Fibroblast of skin of left biceps (primary cell): Measurements from ENCODE around the gene ATRN.
A peak's percentile ranks its signal among the peaks of the same experiment; 100 is the strongest.

Source experiments
- DNase-seq, 2 experiments: peaks; one replicate each; pipeline ENCODE4 v3.0.0-alpha.2; 2013; ENCODE audit warnings: low read depth in 2 of 2

The ATRN gene

DNA sequence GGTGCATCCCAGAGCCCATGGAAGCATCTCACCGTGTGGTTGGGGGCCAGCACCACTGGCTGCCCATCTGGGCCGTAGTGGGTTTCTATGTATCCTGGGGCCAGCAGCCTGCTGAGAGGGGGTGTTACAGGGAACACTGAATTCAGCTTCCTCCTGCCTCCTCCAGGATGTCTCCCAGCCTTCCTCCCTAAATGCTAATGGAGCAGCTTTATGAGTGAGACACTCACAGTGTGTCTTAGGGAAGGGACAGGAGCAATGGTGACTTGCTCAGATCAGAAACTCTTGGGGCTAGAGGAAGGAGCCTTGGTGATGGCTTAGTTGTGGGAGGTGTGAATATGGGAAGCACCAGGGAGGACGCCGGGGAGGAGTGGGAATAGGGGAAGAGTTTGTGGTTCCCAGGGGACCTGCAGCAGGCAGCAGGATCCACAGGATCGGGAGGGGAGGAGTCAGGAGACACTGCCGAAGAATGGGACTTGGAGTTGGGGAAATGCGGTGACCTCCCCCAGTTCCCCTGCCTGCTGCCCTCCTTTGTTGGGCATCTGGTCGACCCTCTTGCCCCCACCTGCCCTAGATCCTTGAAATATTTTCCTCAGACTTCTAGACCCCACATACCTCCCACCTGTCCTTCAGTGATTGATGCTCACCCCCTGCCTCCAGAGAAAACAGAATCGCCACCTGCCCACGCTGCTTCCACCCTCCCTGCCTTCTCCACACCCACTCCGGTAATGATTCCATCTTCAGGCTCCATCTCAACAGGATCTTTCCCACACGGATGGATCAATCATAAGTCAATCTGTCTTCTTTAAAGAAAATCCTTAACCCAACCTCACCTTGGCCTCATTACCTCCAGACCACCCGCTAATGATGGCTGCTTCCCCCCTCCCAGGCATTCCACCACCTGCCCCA is 204.4 kb downstream of the ATRN start:
- DNase-seq, result no peak

DNA sequence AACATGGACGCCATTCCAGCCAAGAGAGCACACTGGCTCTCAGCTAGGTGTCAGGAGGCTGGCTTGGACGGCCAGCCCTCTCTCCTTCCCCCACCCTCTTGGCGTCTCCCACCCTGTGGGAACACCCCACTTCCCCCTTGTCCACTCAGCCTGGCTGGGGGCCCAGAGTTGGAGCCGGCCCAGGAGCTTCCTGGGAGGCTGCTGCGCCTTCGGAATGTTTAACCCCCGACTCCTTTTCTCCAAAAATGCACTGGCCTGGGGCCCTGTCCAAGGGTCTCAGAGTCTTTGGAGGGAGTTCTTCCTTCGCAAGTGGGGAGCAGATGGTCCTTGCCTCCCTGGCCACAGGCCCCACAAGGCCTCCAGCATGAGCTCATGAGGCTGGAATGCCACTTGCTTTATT is 206.9 kb downstream of the ATRN start:
- DNase-seq, result peak in 1 of 2 experiments; percentile 19

DNA sequence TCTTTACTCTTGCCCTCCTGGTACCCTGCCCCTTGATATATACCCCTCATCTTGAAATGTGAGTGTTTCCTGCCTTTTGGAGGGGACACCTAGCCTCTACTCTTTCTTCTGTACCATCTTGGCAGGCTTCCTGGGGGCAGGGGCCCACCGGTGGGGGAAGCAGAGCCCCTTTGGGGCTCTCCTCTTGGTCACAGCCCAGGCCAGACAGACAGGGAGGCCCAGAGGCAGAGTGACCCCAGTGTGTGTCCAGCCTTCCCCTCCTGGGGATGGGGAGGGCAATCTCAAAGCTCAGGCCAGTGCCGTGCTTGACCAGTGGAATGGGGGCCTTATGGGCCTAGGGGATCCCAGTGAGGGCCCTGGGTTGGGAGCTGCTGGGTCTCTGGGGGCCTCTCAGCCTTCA is 207.4 kb downstream of the ATRN start:
- no peak for DNase-seq

DNA sequence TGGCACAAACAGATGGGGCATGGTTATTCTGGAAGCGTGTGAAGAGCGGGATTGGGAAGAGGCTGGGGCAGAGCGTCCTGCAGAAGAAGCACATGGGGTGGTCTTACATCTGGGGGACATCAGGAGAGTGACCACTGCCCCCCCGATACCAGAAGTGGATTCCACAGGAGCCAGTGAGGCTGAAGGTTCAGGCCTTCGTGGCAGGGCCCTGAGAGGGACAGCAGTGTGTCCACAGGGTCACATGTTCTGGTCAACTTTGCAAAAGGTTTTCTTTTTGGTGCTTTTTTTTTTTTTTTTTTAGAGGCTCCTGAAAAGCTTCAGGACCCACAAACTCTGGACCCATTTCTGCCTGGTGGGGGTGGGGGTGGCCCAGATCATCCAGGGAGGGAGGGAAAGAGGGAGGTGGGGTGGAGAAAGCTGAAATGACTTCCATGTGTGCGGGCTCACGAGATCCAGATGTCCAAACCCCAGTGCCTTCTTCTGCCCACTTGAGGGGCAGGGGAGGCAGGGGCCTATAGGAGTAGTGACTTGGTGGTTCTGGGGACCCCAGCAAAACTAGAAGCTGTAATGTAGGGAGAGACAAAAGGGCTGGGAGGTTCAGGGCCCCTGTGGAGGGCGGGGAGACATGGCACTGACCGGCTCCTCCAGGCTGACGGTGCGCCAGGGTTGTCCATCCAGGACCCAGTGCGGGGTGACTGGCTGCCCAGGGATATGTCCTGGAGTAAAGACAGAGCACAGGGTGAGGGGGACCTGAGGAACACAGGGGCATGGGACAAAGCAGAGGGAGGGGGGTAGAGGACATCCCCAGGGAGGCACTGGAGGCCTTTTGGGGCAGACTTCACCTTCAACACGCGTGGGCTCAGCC is 208.3 kb downstream of the ATRN start:
- DNase-seq, result peak in 1 of 2 experiments; percentile 19

DNA sequence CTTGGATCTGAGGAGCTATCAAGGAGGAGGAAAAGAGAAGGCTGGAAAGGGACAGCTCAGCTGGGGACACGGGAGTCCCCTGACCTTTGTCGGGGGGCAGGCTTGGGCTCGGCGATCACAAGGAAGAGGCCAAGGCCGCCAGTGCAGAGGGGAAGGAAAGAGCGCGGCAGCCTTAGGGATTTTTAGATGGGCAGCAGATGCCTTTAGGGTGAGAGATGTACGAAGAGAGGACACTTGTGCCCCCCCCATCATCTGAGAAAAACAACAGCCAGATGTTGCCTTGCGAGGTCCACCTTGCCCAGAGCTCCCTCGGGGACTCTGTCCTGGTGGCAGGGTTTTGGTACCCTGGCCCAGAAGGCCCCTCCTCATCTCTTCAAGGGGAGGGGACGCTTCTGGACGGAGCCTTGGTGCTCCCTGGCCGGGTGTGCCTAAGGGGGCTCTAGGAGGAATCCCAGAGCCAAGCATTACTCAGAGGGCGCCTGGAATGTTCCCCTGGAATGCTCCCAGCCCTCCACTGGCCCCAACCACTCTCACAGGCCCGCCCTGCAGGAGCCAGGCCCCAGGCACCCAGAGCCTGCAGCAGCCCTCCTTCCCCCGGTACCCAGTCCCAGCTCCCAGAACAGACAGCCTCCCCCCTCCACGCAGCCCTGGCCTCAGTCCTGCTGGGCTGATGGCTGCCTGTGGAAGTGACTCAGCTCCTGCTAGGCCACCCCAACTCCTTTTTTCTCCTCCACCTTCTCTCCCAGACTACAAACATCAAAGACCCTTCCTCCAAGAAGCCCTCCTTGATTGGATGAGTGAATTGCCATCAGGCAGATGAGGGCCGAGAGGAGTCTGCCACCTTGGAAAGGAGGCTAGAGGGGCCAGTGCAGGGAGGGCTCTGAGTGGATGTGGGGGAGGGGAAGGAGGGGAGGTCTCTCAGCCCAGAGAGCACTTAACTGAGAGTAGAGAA is 209.2 kb downstream of the ATRN start:
- peak in 1 of 2 experiments; percentile 55 for DNase-seq

DNA sequence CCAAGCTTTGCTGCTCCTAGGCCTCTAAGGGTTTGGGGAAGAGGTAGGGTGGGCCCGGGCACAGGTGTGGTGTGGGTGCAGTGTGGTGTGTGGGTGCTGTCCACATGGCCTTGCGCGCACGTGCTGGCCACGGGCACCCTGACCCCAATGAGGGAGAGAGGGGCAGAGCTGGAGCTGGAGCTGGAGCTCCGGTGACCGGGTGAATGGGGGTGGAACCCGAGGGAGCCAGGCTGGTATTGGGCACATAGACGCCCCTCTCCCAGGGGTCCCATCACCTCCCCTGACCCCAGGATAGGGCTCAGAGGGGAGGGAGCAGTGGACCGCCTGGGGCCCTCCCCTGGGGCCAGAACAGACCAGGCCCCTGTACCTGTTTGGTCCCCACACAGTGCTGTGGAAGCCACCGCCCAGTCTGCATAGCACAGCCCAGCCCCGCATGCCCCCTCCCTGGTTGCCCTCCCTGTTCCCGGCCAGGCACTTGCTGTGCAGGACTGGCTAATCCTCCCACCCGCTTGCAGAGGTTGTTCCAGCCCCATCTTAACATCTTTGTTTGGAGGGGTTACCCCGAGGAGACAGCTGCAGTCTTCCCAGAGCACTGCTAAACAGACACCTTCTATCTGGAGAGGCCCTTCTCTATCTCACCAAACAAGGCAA is 210.0 kb downstream of the ATRN start:
- no peak for DNase-seq

DNA sequence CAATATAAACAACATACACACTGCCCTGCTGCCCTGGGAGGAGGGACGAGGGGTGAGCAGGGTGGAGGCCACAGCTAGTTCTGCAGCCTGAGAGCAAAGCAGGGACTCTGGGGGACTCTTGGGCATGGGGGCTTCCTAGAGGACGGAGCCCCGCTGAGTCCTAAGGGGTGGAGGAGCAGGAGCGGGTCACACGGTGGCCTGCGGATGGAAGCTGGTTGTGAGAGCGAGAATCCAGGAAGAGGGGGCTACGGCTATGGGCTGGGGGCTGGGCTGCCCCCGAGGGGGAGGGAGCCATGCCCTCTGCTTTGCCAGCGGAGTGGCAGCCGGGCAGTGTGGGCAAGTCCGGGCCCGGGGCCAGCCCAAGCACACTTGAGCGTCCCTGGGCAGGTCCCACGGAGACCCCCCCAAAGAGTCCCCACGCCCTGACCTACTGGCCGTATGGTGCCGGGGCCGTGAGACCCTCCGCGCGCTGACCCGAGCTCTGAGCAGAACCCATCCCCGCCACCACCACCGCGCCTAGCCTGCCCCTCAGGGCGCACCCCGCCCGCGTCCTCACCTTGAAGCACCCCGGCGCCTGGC is 210.6 kb downstream of the ATRN start:
- DNase-seq, result no peak

DNA sequence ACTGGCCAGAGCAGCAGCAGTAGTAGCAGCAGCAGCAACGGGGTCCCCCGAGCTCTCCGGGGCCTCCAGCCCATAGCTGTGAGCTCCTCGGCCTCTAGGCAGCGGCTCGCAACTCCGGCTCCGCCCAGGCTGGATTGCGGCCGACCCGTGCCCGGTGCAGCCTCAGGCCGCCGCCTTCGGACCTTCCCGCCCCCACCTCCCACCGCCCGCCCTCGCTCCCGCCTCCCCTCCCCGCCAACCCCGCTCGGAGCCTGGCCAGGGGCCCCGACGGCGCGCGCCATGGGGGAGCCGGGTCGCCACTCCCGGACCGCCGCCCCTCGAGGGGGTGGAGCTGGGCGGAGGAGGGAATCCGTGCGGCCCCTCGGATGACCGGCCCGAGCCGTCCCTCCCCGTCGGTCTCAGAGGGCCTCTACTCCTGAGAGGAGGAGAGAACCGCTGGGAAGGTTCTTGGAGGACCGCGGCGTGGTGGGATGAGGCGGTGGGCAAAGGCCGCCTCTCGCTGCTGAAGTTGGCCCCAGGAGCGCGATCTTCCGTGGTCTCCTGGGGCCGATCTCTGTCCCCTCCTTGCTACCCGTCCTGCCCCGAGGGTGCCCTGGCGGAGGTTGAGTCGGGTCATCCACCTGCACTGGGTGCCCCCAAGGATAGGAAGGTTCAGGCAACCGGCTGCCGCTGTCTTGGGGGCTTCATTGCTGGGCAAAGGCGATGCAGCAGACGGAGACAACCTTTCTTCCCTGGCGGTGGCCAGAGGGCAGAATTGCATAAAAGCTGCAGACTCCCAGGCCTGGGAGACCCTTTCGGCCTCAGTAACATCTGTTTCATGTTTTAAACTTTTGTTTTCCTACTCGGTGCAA is 211.3 kb downstream of the ATRN start, which contains the start of gene ADAM33:
Gene ADAM33, minus strand, starts transcription at position 80 of the 851 bp plus-strand sequence. Its CDS starts 6 bp downstream, at position 74.
- DNase-seq, result no peak

DNA sequence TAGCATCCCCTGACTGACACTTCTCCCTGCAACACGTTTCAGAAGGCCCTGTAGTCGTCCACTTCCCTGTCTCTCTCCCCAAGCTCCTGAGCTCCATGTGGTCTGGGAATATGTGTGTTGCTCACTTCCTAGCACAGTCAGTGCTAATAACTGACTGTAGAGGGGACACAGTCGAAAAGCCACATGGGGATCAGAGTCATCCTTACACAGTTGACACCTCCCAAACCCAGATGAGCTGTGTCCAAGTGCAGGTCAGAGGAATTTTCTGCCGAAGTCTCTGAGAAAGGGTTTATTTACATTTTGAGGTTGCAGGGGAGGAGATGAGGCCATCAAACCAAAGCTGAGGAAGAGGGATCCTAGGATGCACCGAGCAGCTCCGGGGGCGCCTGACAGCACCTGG is 214.5 kb downstream of the ATRN start:
- no peak for DNase-seq

DNA sequence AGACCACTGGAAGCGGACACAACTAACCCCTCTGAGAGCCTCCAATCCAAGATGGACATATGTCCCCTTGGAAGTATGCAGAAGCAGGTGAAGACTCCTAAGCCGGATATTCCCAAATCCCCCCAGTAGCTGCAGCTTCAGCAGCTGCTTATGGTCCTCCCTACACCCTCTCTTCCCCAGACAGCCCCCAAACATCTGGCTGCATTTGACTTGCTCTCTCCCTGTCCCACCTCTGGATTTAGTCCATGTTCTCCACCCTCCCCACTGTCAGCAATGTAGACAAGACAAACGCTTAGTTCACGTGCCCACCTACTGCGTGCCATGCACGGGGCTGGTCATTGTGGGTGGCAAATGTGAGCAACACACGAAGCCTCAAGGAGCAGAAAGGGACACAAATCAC is 215.6 kb downstream of the ATRN start:
- DNase-seq, result no peak

DNA sequence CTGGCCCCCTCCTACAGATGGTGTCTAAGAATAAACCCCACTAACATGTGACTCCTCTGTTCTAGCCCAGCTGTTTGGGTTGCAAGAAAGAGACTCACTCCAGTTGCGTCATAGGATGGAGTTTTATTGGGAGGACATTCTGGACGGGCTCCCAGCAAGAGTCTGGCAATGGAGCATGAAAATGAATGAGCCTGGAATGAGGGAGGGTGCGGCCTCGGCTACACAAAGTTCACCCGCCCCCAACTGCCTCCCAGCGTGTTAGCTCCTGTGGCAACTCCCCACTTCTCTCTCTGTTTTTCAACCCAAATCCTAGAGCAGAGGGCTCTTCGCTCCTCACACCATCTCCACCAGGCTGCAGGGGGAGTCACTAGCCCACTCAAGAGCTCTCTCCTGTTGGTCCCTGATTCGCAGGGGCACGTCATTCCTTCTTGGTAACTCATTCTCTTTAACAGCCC is 216.1 kb downstream of the ATRN start:
- peak; percentile 80 to 82 for DNase-seq

DNA sequence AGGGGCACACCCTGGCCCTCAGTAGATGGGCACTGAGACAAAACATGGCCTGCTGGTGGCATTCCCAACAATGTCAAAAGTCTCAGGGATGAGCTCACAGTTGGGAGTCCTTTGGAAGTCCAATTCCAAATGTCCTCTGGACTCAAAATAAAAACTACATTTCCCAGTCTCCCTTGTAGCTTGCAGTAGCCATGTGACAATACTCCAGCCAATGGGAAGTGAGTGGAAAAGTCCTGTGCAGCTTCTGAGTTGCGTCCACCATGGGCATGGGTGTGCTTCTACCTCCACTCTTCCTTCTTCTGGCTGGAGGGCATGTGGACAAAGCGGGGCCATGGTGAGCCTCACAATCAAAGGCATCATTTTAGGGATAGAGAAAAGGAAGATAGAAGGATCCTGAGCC is 216.8 kb downstream of the ATRN start:
- peak in 1 of 2 experiments; percentile 19 for DNase-seq

DNA sequence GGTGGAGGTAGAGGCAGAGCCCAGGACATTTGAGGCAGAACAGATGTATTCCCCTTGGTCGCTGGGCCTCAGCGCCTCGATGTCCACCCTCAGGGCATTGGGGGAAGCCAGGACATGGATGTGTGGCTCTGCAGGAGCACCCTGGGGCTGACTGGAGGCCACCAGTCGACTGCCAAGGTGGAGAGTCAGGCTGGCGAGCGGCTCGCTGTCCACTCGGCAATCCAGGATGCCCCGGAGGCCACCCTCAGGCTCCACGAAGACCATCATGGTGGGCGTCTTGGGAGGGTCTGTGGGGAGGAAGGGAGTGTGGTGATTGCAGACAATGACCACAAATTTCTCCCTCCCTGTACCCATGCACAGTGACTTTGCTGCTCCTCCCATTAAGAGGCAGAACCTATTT is 219.2 kb downstream of the ATRN start:
- DNase-seq, result no peak

DNA sequence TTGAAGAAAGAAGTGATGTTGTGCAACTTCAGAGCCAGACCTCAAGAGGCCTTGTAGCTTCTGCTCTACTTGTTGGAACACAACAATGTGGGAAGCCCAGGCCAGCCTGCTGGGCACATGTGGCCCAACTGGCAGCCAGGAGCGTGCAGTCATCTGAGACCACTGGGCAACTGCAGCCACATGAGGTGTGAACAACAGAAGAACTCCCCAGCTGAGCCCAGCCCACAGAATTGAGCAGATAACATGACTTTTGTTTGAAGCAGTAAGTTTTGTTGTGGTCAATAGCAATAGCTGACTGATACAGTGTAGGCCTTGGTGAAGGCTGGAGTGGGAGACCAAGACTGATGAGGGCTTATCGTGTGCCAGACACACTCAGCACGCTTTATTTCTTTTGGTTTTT is 219.6 kb downstream of the ATRN start:
- no peak for DNase-seq

DNA sequence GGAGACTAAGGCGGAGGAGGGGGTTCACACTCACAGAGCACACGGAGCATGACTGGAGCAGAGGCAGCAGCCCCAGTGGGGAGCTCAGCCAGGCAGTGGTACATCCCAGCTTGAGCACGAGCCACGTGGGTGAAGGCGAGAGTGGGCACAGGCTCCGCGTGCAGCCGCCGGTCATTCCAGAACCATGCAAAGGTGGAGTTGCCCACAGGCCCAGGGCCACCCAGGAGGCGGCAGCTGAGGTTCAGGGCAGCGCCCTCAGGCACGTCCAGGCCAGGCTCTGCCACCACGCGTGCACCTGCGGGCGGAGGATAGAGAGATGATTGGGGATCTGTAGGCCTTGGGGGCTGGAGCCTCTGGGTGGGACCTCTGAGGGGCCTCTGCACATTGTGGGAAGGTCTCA is 220.5 kb downstream of the ATRN start:
- no peak for DNase-seq

DNA sequence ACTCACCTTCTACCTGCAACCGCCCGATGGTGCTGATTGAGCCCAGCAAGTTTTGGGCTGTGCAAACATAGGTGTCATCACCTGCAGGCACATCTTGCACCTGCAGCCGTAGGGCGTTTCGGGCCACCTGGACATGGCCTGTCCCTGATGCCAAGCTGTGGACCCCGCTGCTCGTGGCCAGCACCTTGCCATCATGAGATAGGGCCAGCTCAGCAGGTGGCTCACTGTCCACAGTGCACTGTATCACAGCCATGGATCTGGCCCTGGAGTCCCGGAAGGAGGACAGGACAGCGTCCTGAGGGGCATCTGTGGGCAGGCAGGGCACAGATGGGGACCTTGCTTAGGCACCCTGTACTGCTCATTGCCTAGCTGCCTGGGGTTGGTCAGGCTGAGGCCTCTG is 221.1 kb downstream of the ATRN start:
- no peak for DNase-seq

DNA sequence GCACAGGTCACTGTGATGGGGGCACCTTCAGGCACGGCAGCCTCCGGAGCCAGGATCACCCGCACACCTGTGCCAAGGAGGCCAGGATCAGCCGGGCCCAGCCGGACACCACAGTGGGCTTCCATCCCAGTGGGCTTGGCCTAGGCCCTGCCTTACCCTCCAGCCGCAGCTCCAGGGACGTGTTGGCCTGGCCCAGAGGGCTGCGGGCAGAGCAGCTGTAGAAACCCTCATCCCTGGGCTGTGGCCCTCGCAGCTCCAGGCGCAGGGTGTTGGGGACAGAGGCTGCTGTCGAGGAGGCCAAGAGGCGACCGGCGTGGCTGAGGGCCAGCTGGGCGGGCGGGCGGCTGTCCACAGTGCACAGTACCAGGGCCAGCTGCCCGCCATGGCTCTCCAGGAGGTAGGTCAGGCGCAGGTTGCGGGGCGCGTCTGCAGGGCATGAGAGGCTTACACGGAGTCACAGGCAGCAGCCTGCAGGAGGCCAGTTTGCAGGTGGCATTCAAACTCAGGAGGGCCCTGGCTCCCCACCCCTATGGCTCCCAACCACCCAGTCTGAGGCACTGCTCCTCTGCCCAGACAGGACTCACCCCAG is 222.0 kb downstream of the ATRN start:
- no peak for DNase-seq

DNA sequence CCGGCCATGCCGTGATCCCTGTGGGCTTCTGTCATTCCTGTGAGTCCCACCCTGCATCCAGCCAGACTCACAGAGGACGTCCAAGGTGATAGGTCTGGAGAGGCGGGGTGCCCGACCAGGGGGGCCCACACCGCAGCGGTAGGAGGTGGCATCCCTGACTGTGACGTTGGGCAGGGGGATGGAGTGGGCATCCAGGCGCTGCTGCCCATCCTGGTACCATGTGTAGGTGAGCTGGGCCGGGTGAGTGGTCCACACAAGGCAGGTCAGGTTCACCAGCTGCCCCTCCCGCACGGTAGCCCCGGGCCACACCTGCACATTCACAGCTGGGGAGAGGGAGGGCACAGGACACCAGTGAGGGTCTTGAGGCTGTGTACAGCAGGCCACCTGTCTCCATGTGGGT is 222.6 kb downstream of the ATRN start:
- no peak for DNase-seq

DNA sequence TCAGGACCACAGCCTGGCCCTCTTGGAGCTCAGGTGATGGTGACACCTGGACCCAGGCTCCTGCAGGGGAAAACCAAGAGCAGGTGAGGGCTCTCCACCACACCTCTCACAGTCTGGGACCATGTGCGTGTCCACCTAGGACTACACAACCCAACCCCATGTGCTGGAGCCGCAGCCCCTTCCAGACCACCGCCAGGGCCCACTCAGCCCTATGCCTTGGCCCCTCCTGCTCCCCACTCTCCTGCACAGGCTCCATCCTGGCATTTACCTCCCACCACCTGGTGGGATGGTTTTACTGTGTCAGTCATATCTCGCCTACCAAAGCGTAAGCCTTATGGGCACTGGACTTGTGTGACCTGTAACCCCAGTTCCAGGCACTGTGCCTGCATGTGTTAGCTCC is 224.0 kb downstream of the ATRN start:
- DNase-seq, result no peak
